GM19193 (cell line): ENCODE results near the gene HACD3.

Experiments used
- POLR2A ChIP-seq: IDR thresholded peaks from 4 replicates; pipeline ENCODE4 v1.6.1; 2011; ENCODE audit not compliant: insufficient read depth, insufficient read length; ENCODE audit errors: extremely low read depth

HACD3 gene

GRCh38 chr15:65612616-65612946, 82.3 kb downstream of the HACD3 start:
- TF ChIP-seq POLR2A, result no peak

- no peak for TF ChIP-seq POLR2A
Observed at GRCh38 chr15:65612949-65613744, 82.9 kb downstream of the HACD3 start.

DNA sequence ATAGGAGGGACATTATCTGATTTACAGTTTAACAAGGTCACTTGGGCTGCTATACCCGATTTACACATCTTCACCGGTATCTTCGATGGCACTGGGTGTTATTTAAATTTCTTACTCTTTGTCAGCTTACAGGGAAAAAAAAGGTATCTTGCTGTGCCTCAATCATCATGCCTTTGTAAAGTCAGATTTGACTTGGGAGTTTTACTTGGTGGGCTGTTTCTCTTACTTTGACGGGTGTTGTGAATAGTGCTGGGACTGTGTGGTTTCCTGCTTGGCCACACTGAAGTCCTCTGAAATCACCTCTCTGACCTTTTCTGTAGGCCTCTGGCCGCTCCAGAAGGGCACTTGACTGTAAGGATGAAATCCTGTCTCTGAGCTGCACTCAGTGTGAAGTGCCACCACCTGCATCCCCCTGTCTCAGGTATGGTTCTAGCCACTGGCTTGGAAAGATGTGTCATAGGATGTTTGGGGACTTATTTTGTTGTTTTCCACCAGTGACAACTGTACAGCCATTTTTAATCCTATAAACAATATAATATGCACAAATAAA, 88.4 kb downstream of the HACD3 start:
- TF ChIP-seq POLR2A, result no peak

GRCh38 chr15:65619626-65620290, 89.5 kb downstream of the HACD3 start:
- no peak for TF ChIP-seq POLR2A

DNA sequence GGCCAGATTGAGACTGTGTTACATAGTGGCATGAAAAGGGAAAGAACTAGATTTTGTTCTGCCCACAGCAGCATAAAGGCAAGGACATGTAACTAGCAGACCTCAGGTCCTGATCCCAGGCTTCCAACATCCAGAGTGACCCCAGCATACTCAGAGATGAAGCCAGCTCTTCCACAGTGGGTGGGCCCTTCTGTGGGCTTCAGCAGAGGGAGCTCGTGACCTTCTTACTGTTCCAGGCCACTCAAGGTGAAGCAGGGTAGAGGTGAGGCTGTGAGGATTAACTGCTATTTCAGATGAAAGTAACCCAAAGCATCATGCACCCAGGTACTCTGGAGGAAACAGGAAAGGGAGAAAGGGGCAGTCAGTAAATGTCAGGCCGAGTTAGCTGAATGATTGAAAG, 90.6 kb downstream of the HACD3 start:
- no peak for TF ChIP-seq POLR2A

GRCh38 chr15:65621638-65622037, 91.4 kb downstream of the HACD3 start, which contains the start of gene SLC24A1:
TSS of gene SLC24A1 (plus strand) at chr15:65621938. CDS start at chr15:65624081, 2,143 bp downstream.
- no peak for TF ChIP-seq POLR2A

DNA sequence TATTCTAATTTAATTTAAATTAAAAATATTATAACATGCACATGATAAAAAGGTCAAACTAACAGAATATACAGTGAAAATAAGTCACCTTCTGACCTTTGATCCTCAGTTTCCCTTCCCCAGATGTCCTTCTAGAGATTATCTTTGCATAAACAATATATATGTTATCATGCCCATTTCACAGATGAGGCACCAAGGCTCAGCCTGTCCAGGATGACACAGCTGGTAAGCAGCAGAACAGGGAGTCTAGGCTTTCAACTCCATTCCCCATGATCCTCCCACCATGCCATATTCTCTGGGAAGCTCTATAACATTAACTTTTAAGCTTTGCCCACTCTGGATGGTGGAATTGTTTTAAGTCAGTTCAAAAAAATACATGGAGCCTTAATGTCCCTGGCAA, 92.8 kb downstream of the HACD3 start:
- TF ChIP-seq POLR2A, result no peak

- TF ChIP-seq POLR2A, result no peak
Observed at GRCh38 chr15:65626856-65627255, 96.6 kb downstream of the HACD3 start.
